Spinal cord (tissue), 10 donors: Measurements from ENCODE around the gene MTOR. TPM values are rescaled to one million over a fixed set of nuclear protein-coding genes. Genes with fewer than 3 reads are reported as not detected.
"Not testable (repeated sequence)": the region's sequence is repeated elsewhere in the genome, so short reads cannot be mapped to it uniquely, and the experiment has no call there.

Source experiments
- DNase-seq, 6 donors: peaks; one replicate each; pipeline versions ENCODE4 v3.0.0 to v3.0.0-alpha.2; 2013 to 2015; ENCODE audit warnings: low spot score in 6 of 6, low read depth in 4 of 6
- H3K27ac ChIP-seq: one replicate; pipeline ENCODE4 v1.5.1; 2013; ENCODE audit warnings: low read depth, low read length, control low read depth
- H3K27me3 ChIP-seq: one replicate; pipeline ENCODE4 v1.6.1; 2013; ENCODE audit warnings: low read length; ENCODE audit not compliant: control insufficient read depth, insufficient read depth
- H3K36me3 ChIP-seq: one replicate; pipeline ENCODE4 v1.6.1; 2013; ENCODE audit warnings: low read length; ENCODE audit not compliant: control insufficient read depth, insufficient read depth
- H3K4me1 ChIP-seq: one replicate; pipeline ENCODE4 v1.6.1; 2013; ENCODE audit warnings: low read length; ENCODE audit not compliant: control insufficient read depth, insufficient read depth
- H3K4me3 ChIP-seq: one replicate; pipeline ENCODE4 v1.5.1; 2013; ENCODE audit warnings: low read depth, low read length, control low read depth
- H3K9me3 ChIP-seq: one replicate; pipeline ENCODE4 v1.6.1; 2013; ENCODE audit warnings: low read length; ENCODE audit not compliant: control insufficient read depth, insufficient read depth
- WGBS: methylation state at CpG from one replicate; pipeline ENCODE4 v1.1.5; 2013; ENCODE audit warnings: missing lambda C conversion rate; ENCODE audit not compliant: insufficient coverage; 5-methylcytosine and 5-hydroxymethylcytosine counted together
- polyA plus RNA-seq, 2 donors: library from polyadenylated mRNA; unstranded; fragments of 120-200 nt; gene quantifications; one replicate each; pipeline ENCODE4 v1.2.1, GENCODE V29; 2013; ENCODE audit not compliant: insufficient read length in 2 of 2
- total RNA-seq, 2 donors: library from RNA; depleted of rRNA in 1 of 2; stranded (reverse); fragments of 120-200 nt in 1 of 2; fragments of >200 nt in 1 of 2; gene quantifications; one replicate each; pipeline versions ENCODE4 v1.2.3 to v1.2.4, GENCODE V29; 2013 to 2014
- donor health status: healthy.

The MTOR gene
- total and polyA plus RNA-seq, 4 donors = 44.2 to 50.8 (median 47.6) TPM

DNA sequence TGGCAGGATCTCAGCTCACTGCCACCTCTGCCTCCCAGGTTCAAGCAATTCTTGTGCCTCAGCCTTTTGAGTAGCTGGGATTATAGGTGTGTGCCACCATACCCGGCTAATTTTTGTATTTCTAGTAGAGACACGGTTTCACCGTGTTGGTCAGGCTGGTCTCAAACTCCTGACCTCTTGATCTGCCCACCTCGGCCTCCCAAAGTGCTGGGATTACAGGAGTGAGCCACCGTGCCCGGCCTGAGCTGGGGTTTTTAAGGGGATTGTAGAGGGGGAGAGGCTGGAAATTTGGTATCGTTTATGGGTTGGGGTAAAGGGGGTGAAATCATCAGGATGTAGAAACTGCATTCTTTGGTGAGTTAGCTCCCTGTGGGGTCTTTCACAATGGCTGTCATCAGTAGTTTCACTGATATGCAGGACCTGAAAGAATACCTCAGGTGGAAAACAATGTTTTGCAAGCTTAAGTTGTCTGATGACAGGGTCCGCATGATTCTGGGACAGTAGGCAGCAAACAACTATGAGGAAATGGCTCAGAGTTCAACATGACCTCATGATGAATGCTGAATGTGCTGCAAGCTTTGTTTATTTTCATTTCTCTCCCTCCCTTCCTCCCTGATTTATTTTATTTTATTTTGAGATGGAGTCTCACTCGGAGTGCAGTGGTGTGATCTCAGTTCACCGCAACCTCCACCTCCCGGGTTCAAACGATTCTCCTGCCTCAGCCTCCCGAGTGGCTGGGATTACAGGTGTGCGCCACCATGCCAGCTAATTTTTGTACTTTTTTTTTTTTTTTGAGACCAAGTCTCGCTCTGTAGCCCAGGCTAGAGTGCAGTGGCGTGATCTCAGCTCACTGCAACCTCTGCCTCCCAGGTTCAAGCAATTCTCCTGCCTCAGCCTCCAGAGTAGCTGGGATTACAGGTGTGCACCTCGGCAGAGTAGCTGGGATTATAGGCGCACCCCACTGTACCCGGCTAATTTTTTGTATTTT is 5.3 kb upstream of the MTOR start:
- not testable (repeated sequence) for H3K4me1 ChIP-seq, DNase-seq, H3K36me3 ChIP-seq, H3K9me3 ChIP-seq, H3K27ac ChIP-seq, H3K27me3 ChIP-seq, H3K4me3 ChIP-seq
- WGBS = 84% methylated on average over 16 of the region's 19 CpGs

GRCh38 chr1:11266268-11267074 is 4.1 kb upstream of the MTOR start:
- WGBS = 91% methylated on average over 12 of the region's 12 CpGs
- H3K27ac ChIP-seq = no peak overlapping the region
- peaks cover 7% of the 10 kb centered on the region for H3K4me1 ChIP-seq
- H3K4me3 ChIP-seq = no peak overlapping the region
- H3K27me3 ChIP-seq = no peaks in the 10 kb centered on the region
- no peaks in the 10 kb centered on the region for H3K36me3 ChIP-seq
- no peaks in the 10 kb centered on the region for H3K9me3 ChIP-seq
- no peak for DNase-seq

- WGBS = 100% methylated on average over 1 of the region's 1 CpG
- Histone ChIP-seq H3K9me3 (no peaks in the 10 kb centered on the region), H3K27me3 (no peaks in the 10 kb centered on the region)
These were observed 6.1 kb downstream of the MTOR start for GRCh38 chr1:11256299-11256698.

GRCh38 chr1:11253226-11253625 is 9.1 kb downstream of the MTOR start:
- no peak overlapping the region for H3K27ac ChIP-seq
- peaks cover 72% of the 10 kb centered on the region for H3K36me3 ChIP-seq
- H3K4me1 ChIP-seq = peaks cover 3% of the 10 kb centered on the region
- H3K9me3 ChIP-seq = no peaks in the 10 kb centered on the region
- H3K4me3 ChIP-seq = no peak overlapping the region
- 76% methylated on average over 8 of the region's 8 CpGs for WGBS
- DNase-seq = peak in 1 of 6 donors; percentile 20
- H3K27me3 ChIP-seq = no peaks in the 10 kb centered on the region

More at GRCh38 chr1:11256299-11256698, 6.1 kb downstream of the MTOR start:
- Histone ChIP-seq H3K4me3 (no peak overlapping the region), H3K4me1 (peaks cover 9% of the 10 kb centered on the region), H3K36me3 (peaks cover 63% of the 10 kb centered on the region), H3K27ac (no peak overlapping the region)
- DNase-seq = no peak

GRCh38 chr1:11252538-11252937 is 9.8 kb downstream of the MTOR start:
- Histone ChIP-seq H3K4me1 (peaks cover 3% of the 10 kb centered on the region), H3K27ac (no peak overlapping the region), H3K27me3 (no peaks in the 10 kb centered on the region), H3K4me3 (no peak overlapping the region), H3K9me3 (no peaks in the 10 kb centered on the region), H3K36me3 (peaks cover 69% of the 10 kb centered on the region)
- peak in 1 of 6 donors; percentile 86 for DNase-seq
- 71% methylated on average over 8 of the region's 8 CpGs for WGBS

GRCh38 chr1:11248169-11248568 is 14.2 kb downstream of the MTOR start:
- DNase-seq = no peak
- H3K4me1 ChIP-seq = no peaks in the 10 kb centered on the region
- WGBS = 97% methylated on average over 4 of the region's 4 CpGs
- no peak overlapping the region for H3K4me3 ChIP-seq
- no peak overlapping the region for H3K27ac ChIP-seq
- no peaks in the 10 kb centered on the region for H3K27me3 ChIP-seq
- no peaks in the 10 kb centered on the region for H3K9me3 ChIP-seq
- peaks cover 63% of the 10 kb centered on the region for H3K36me3 ChIP-seq

- H3K4me1 ChIP-seq = no peaks in the 10 kb centered on the region
- no peaks in the 10 kb centered on the region for H3K9me3 ChIP-seq
- no peak overlapping the region for H3K4me3 ChIP-seq
- DNase-seq = peak in 2 of 6 donors; percentile 37 to 41
- H3K27me3 ChIP-seq = no peaks in the 10 kb centered on the region
- no peak overlapping the region for H3K27ac ChIP-seq
- WGBS = 53% methylated on average over 2 of the region's 7 CpGs
- peaks cover 68% of the 10 kb centered on the region for H3K36me3 ChIP-seq
These were observed 16.2 kb downstream of the MTOR start for GRCh38 chr1:11245904-11246719.

DNA sequence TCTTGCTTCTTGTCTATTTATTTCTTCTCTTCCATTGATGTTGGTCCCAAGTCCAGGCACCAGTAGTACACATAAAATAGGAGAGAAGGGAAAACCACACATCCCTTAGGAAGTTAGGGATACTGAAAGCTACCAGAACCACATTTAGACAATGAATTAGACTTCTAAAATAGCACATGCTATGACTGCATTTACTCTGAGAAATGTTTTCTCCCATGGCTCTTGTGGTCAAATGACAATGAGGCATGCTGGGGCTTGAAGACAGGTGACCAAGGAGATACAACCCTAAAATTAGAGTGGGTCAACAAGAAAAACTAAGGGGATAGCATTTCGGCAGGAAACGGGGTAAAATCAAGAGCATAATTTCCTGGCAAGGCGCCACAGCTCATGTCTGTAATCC is 17.1 kb downstream of the MTOR start:
- H3K4me3 ChIP-seq = no peak overlapping the region
- DNase-seq = no peak
- H3K27me3 ChIP-seq = no peaks in the 10 kb centered on the region
- peaks cover 70% of the 10 kb centered on the region for H3K36me3 ChIP-seq
- WGBS = 90% methylated on average over 2 of the region's 3 CpGs
- no peaks in the 10 kb centered on the region for H3K4me1 ChIP-seq
- H3K9me3 ChIP-seq = no peaks in the 10 kb centered on the region
- no peak overlapping the region for H3K27ac ChIP-seq

- H3K9me3 ChIP-seq = no peaks in the 10 kb centered on the region
- H3K27me3 ChIP-seq = no peaks in the 10 kb centered on the region
- no peak overlapping the region for H3K27ac ChIP-seq
- H3K4me1 ChIP-seq = no peaks in the 10 kb centered on the region
- peaks cover 81% of the 10 kb centered on the region for H3K36me3 ChIP-seq
- no peak overlapping the region for H3K4me3 ChIP-seq
- DNase-seq = no peak
- WGBS = 92% methylated on average over 7 of the region's 7 CpGs
These were observed 24.0 kb downstream of the MTOR start for GRCh38 chr1:11238311-11238710.
